ENCODE measurements around the gene TP53BP1.

DNA sequence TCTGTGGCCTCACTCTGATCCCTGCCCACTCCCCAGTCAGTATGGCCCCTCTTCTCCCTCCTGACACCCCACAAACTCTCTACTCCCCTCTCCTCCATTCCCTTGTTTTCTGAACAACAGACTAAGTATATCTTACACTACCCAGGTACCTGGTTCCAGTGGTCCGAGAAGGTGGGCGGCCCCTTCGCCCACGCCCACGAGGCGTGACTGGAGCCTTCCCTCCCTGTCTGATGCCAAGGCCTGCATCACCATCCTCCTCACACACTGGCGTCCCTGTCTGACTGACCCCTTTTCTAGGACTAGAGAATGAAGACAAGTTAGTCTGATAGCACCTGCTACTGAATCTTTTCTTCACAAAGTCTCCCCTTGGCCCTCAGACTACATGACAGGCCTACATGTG lies 72.1 kb downstream of the TP53BP1 start:
- TF ChIP-seq ZNF274 (IDR thresholded peaks at IDR 0.05; ENCODE audit: low read depth, low read length) (no peak), YY1 (IDR thresholded peaks at IDR 0.05; ENCODE audit: insufficient read depth, insufficient read length) (no peak)
